ENCODE data around the gene MPHOSPH6. TPM values are rescaled to one million over a fixed set of nuclear protein-coding genes. Genes with fewer than 3 reads are reported as not detected.
"Not testable (repeated sequence)": the region's sequence is repeated elsewhere in the genome, so short reads cannot be mapped to it uniquely, and the experiment has no call there.

The MPHOSPH6 gene, protein sequence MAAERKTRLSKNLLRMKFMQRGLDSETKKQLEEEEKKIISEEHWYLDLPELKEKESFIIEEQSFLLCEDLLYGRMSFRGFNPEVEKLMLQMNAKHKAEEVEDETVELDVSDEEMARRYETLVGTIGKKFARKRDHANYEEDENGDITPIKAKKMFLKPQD
- total RNA-seq (2014; rRNA removed; shearing (Covaris generic)) = 29.7 and 30.8 TPM in 2 replicates
- 41.6 and 44.4 TPM in 2 replicates for polyA plus RNA-seq (2015; cell fraction: cytosol; rRNA removed)
- 31.2 and 43.7 TPM in 2 replicates for polyA plus RNA-seq (2015; cell fraction: nucleus; rRNA removed)

DNA sequence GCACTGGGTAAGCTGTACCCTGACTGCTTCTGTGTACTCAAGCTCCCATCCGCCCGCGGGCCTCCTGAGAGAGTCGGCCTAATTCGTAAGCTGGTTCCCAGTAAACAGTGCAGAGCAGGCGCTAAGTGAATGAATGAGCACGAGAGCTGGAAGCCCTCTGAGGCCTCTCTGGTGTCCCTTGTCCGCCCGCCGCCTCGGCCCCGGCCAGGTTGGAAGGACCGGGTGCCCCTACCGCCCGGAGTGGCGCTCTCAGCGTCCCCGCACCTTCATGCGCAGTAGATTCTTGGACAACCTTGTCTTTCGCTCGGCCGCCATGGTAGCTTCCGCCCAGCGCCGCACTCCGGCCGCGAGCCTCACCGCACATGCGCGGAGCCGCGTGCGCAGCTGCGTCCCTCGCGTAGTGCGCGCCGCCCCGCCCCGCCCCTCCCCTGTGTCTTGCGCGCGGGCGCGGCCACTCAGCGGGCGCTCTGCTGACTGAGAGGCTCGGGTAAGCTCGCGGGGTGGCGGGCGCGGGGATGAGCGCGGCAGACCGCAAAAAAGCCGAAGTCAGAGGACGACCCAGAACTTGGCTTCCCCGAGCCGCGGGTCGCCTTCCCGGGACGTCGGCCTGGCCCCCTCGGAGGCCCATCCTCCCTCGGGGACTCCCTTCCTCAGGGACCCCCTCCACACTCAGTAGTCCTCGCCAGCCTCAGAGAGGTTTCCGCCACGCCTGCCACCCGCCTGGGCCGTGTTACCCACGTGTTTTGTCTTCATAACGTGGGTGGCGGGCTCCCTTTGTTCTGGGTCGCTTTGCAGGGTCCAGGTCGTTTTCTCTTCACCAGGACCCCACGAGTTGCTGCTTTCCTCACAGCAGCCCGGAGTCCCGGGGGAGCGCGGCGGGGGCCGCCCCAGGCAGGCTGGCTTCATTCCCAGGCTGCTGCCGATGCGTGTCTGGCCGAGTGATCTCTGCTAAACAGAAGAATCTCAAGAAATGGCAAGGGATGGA is at the start of gene MPHOSPH6:
Gene MPHOSPH6, minus strand, starts transcription at position 364 of the 985 bp plus-strand sequence. Its CDS starts 49 bp downstream, at position 315.
- peak; percentile 79 for DNase-seq (ENCODE audit: low read depth)

DNA sequence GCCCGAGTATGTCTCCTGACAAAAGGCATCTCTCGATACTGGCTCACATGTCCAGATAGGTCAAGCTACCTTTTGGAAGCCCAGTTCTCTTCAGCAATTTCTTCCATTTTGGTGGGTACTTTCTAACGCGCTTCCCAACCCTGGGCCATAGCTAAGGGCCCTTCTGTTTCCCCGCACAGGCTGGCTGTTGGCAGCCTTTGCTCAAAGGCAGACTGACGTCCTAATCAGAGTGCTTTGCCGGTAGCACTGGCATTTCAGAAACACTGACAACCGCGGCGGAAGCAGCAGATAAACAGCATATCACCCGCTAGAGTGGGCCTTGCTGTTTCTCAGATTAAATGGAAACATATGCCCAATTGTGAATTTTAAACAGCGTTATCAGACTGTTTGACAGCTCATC is 49.3 kb upstream of the MPHOSPH6 start:
- DNase-seq (ENCODE audit: low read depth) = no peak

DNA sequence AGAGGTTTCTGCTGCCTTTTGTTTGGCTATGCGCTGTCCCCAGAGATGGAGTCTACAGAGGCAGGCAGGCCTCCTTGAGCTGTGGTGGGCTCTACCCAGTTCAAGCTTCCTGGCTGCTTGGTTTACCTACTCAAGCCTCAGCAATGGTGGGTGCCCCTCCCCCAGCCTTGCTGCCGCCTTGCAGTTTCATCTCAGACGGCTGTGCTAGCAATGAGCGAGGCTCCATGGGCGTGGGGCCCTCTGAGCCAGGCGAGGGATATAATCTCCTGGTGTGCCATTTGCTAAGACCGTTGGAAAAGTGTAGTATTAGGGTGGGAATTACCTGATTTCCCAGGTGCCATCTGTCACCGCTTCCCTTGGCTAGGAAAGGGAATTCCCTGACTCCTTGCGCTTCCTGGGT is 39.3 kb upstream of the MPHOSPH6 start:
- not testable (repeated sequence) for DNase-seq (ENCODE audit: low read depth)

DNA sequence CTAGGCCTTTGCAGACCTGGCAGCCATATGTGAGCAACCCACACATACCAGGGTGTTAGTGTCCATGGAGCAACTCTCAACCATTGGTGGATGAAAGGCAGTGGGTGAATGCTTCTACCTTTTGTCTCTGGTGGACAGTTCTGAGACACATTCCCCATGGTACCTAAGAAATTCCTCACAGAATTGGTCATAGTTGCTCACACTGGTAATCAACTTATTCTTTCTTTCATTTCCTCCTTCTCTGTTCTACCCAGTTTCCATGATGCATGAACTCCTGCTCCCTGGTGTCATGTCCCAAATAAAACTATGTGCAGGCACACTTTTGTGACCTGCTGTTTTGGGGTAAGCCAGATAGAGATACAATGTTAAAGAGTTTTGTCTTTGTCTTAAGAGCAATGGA is 33.2 kb upstream of the MPHOSPH6 start:
- no peak for DNase-seq (ENCODE audit: low read depth)

DNA sequence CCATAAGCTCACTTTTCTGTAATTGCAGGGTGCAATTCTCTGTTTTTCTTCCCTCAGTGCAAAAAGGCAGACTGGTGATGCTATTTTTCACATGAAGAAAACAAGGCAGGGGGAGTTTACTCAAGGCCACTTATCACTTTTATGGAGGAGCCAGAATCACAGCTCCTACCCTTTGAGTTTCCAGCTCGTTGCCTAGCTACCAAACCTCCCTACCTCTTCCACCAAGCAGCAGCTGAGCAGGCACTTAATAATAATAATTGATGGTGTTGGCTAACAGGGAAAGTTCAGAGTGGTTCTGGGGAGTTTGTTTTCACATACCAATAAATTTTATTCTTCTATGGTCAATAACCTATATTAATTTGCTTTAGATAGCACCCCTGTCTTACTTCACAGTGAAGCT is 31.9 kb upstream of the MPHOSPH6 start:
- no peak for DNase-seq (ENCODE audit: low read depth)

DNA sequence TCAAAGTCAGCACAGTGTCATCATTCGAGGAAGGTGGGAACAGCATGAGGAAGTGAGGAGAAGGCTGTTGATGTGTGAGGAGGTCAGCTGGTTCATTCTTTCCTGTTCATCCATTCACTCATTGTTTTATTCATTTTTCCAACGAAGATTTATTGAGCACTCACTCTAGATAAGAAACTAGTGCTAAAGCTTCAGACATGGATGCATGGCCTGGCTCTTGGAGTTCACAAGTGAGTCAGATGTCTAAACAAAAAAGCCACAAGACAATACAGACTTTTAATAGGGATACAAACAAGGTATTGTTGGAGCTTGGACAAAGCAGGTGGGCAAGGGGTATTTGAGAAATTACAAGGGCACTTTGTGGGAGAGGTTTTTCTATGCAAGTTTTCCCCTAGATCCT is 31.3 kb upstream of the MPHOSPH6 start:
- DNase-seq (ENCODE audit: low read depth) = no peak

DNA sequence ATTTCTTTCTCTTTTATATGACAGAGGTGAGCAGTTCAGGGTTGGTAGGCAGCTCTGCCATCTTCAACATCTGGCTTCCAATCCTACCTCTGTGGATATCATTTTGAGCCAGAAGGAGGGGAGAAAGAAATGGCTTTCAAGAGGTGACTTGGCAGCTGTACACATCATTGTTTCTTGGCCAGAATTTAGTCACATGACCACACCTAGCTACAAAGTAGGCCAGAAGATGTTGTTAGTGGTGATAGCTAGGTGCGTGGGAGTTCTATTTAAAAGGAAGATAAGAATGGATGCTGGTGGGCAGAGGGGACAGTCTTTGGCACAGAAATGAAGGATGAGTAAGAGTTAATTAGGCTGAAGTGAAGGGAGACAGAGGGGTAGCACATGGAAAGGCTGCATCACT is 29.2 kb upstream of the MPHOSPH6 start:
- peak; percentile 14 for DNase-seq (ENCODE audit: low read depth)

DNA sequence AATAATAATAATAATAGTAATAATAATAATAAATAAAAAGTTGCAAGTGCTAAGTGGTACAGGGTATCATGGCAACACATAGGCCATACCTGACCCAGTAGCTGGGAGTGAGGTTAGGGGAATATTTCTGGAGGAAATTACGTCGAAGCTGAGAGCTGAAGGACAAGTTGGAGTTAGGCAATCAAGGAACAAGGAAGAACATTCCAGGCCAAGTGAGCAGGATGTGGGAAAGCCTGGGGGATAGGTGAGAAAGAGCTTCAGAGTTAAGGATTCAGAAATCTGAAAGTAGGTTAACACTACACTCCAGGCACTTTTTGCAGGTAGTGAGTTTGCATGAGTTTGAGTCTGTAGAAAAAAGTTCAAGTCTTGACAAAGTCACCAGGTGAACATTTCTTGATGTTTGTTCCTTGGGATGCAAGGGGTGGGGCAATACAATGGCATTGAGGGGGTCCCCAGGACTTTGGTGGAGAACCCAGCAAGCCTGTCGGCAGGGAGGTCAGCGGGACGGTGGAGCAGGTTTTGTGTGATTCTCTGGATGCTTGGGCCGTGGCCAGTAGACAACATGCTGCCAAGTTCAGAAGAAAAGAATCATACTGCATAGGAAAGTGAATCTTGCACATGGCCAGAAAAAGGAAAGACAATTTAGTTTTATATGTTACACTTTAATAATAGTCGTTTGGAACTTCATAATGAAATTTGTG is 27.7 kb upstream of the MPHOSPH6 start:
- DNase-seq (ENCODE audit: low read depth) = no peak

DNA sequence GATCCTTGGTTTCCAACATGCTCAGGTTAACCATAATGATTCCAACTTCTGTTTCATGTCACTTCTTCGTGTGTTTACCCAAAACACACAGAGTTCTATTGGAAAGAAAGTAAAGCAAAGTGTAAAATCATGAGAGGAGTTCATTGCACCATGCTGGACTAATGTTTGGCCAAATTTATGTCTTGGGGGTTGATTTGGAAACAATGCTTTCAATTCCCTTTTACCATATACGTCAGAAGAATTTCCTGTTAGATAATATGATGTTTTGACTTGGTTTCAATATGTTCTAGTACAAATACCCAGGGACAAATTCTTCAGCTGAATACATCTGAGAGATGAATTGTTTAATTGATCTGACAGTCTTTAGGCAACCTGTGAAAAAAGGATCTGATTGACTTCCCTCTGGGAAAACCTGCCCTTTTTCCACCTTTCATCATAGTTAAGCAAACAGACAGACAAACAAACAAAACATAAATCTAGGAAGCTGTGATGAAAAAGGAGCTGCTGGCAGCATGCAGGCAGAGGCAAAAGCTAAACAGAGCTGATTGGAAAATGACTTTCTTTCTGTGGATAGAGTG is 26.0 kb upstream of the MPHOSPH6 start:
- no peak for DNase-seq (ENCODE audit: low read depth)

DNA sequence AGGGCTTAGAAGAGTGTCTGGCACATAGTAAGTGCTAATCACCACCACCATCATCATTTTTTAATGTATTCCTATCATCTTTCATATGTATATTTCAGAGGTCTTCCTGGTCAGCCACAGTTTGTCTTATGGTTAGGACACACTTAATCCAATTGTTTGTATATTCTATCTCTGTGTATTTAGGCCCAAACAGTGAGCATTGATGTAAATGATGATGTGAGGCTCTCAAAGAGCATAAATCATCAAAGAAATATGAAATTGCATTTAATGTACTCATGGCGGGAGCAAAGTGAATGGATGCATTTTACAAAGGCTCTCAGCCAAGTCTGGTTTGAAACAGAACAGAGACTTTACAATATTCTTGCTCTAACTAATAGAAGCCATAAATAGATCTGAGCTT is 24.1 kb upstream of the MPHOSPH6 start:
- no peak for DNase-seq (ENCODE audit: low read depth)

DNA sequence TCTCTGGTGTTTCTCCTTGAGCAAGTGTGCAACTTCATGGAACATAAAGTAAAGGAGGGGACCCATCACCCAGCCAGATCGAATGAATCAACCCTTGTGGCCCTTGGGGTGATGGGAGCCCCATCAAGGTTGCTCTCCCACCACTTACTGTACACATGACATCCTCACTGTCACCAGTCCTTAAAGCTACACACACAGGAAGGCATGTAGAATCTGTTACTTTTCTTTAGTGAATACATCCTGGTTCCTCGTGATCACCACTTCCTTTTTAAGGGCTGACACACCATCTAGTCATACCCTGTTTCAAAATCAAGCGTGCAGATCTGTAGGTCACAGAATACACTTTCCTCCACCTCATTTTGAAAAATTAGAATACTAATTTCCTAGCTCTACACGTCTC is 22.6 kb upstream of the MPHOSPH6 start:
- DNase-seq (ENCODE audit: low read depth) = peak; percentile 93

DNA sequence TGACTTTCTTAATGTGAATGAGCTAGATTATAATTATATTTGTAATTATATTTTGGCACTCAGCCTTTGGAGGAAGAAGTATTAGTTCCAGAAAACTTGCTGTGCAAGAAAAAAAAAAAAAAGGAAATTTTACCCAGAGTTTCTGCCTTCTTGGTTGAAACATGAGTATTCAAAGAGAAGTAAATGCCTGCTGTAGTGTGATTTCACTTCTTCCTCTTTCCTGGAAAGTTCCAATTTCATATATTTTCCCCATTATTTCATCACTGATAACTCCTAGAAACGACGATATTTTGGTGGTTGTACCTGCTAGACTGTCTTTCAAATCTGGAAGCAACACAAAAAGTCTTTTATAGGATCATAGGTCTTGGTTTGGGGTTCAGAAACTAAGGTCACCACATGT is 20.4 kb upstream of the MPHOSPH6 start:
- DNase-seq (ENCODE audit: low read depth) = no peak

DNA sequence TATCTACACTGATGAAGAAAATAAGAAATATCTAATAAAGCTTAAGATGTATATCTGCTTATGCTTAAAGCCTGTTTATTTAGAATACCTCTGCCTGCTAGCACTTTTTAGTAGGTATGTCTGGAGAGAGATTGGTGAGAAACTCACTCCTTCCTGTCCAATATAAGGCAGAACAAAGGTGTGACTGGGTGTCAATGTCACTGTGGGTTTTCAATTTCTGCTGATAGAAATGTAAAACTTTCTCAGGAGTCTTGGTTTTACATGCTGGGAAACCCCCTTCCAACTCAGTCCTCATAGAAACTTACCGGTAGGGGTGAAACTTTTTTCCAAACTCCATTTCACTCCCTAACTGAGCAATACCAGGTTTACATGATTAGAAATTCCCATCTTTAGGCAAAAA is 17.8 kb upstream of the MPHOSPH6 start:
- DNase-seq (ENCODE audit: low read depth) = no peak

DNA sequence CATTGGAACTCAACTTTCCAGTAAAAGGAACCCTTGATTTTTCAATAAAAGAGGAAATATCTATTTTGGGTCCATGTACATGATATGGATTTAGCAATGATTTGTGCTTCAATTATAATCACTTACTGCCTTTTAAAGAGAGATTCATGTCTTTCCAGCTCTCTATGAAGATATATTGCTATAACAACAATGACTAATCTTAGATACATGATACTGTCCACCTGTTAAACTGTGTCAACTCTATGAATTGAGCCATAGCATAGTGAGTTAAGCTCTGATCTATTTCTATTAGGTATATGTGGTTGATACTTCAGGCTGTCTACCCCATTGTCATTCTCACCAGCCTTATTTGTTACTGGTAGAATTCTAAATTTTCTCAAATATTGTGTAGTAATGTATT is 15.0 kb upstream of the MPHOSPH6 start:
- DNase-seq (ENCODE audit: low read depth) = no peak

DNA sequence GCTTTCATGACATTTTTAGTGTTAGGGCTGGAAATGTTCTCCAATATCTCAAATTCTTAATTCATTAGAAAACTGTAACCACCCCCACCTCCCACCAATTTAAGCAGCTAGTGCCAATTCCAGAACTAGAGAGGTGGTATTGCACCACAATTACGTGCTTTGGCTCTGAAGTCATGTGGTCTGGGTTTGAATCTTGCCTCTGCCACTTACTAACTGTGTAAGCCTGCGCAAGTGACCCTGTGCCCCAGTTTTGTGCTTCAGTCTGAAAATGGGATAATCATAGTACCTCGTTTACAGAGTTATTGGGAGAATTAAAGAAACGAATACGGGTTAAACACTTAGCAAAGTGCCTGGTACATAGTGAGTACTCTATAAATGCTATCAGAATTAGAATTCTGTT is 14.2 kb upstream of the MPHOSPH6 start:
- DNase-seq (ENCODE audit: low read depth) = no peak

DNA sequence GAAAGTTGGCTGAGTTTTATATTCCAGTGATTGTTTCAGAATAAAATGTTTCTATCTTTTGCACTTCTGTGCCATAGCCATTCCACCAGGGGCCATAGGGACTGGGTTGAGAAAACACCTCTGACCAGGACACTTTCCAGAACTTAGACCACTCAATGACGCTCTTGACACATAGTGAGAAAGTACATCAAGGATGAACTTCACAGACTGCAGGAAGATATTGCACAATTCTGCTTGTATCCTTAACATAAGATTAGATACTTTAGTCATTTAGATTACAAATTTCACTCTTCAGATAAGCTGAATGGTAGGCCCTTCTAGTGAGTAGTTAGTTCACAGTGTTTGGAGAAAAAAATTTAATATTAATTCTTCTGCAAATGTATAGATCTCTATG is 13.0 kb upstream of the MPHOSPH6 start:
- DNase-seq (ENCODE audit: low read depth) = no peak

DNA sequence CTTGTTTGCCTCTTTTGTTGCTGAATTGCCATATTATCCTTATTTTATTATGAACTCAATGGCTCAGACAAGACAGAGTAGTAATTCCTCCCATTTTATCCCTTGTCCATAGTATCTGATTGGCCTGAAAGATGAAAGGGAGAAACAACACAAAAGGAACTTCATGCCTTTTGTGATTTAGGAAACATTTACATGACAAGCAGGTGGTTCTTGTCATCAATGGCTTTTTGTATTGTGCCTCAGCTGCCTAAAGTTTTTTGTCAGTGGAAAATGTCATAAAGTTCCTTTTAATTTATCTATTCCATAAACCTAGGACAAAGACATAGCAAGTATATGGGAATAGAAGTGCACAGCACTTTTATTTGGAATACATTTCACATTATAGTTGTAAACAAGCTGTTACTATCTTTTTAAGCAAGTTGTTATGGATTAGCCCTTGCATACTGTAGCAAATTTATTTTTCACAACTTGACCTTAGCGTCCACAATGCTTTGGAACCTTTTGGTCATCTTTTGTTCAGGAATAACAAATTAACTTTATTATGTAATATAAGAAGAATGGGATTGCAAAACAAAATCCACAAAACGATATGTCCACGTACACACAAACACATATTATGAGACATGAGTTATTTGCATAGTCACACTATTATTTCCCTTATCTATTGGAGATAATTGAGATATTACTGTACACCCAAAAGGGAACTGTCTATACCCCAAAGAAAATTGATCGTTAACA is 12.4 kb upstream of the MPHOSPH6 start:
- no peak for DNase-seq (ENCODE audit: low read depth)

DNA sequence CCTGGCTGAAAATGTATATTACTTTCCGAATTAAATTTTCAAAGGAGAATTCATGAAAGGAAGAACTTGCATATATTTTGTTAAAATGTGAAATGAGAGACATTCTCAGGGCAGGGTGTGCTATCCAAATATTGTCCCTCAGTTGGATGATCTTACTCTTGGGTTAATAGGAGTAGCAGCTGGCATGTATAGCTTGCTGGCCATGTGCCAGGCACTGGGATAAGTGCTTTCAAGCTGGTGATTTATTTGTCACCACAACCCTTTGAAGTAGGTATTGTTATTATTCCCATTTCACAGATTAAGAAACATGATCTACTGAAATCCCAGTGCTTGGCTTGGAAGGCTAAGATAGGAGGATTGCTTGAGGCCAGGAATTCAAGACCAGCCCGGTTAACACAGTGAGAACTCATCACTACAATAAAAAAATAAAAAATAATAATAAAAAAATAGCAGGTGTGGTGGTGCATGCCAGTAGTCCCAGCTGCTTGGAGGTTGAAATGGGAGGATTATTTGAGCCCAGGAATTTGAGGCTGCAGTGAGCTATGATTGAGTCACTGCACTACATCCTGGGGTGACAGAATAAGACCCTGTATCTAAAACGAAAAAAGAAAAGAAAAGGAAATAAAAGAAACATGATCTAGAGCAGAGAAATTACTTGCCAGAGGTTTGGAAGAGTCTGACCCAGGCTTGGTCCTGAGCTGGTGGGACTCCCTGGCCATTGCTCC is 11.6 kb upstream of the MPHOSPH6 start:
- peak; percentile 55 for DNase-seq (ENCODE audit: low read depth)

DNA sequence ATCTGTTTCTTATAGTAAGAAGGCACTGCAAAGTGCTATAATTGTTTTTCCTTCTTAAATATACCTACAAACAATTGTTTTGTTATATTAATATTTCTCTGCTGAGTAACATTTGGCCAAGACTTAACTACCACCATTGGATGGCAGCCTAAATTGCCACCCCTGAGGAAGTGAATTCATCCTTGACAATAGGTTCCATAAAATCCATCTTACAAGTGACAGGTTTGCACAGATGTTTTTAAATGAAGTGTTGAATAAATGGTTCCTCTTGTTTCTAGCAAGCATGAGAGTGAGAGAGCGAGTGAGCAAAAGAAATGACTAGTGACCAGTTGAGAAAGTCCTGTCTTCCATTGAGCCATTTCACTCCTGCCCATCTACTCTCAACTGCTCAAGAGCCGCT is 8.3 kb upstream of the MPHOSPH6 start:
- no peak for DNase-seq (ENCODE audit: low read depth)

DNA sequence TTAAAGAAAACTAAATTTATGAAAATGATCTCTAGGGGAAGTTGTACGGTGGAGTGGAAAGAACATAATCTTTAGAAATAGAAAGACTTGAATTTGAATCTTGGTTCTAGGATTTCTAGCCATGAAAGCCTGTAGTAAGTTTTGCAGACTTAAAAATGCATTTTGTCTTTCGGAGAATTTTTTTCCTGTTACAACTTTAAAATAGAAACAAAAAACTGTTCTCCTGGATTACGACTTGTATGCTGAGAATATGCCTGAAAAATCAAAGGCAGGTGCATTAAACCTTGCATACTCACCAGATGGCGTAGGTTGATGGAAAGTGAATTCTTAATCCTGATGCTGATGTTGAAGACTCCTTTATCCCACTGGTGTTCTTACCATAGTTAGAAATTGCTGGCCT is 7.5 kb upstream of the MPHOSPH6 start:
- DNase-seq (ENCODE audit: low read depth) = no peak

Measured in HT1080 (cell line).